Heart left ventricle (tissue), 16 donors: ENCODE measurements around the gene TTC38. TPM values are rescaled to one million over a fixed set of nuclear protein-coding genes. Genes with fewer than 3 reads are reported as not detected.
A peak's percentile ranks its signal among the peaks of the same experiment; 100 is the strongest.

Source experiments
- ATAC-seq, 4 donors: fragments of 200-7000 bp; cut with Tn5 transposase; one replicate each; pipeline ENCODE4 v1.9.1; 2020 to 2022; ENCODE audit warnings: moderate library complexity in 4 of 4, mild to moderate bottlenecking in 3 of 4, moderate number of reproducible peaks in 1 of 4
- DNase-seq, 5 donors: peaks; one replicate each; pipeline ENCODE4 v3.0.0-alpha.2; 2020
- H3K27ac ChIP-seq, 12 donors: fragments of 200-600 bp; sonication (generic) in 4 of 12; one replicate each; pipeline versions ENCODE4 v1.5.0 to v1.8.0; 2016 to 2022; ENCODE audit warnings: mild to moderate bottlenecking in 2 of 12
- H3K27me3 ChIP-seq, 9 donors: fragments of 200-600 bp; sonication (generic) in 2 of 9; one replicate each; pipeline versions ENCODE4 v1.5.1 to v1.8.0; 2016 to 2022; ENCODE audit warnings: mild to moderate bottlenecking in 3 of 9
- H3K36me3 ChIP-seq, 9 donors: fragments of 200-600 bp; sonication (generic) in 2 of 9; one replicate each; pipeline versions ENCODE4 v1.5.0 to v1.8.0; 2018 to 2022; ENCODE audit warnings: mild to moderate bottlenecking in 2 of 9
- H3K4me1 ChIP-seq, 12 donors: fragments of 200-600 bp; sonication (generic) in 4 of 12; one replicate each; pipeline versions ENCODE4 v1.5.0 to v1.8.0; 2016 to 2022; ENCODE audit warnings: mild to moderate bottlenecking in 3 of 12
- H3K4me3 ChIP-seq, 12 donors: fragments of 200-600 bp; sonication (generic) in 4 of 12; one replicate each; pipeline versions ENCODE4 v1.5.0 to v1.8.0; 2017 to 2022; ENCODE audit warnings: mild to moderate bottlenecking in 9 of 12, moderate library complexity in 4 of 12
- H3K9me3 ChIP-seq, 12 donors: fragments of 200-600 bp; sonication (generic) in 4 of 12; one replicate each; pipeline versions ENCODE4 v1.5.0 to v1.8.0; 2016 to 2022; ENCODE audit warnings: mild to moderate bottlenecking in 1 of 12
- POLR2A ChIP-seq, 2 donors: fragments of 450-650 bp; IDR thresholded peaks; one replicate each; pipeline ENCODE4 v1.6.1; 2017; ENCODE audit warnings: antibody characterized with exemption in 2 of 2, mild to moderate bottlenecking in 2 of 2, moderate library complexity in 2 of 2
- WGBS, 4 donors: extraction: QIAGEN DNeasy Blood & Tissue Kit in 2 of 4; methylation state at CpG; one replicate each; pipeline versions ENCODE4 v1.1.5 to v1.1.7; 2013 to 2018; 5-methylcytosine and 5-hydroxymethylcytosine counted together
- intact Hi-C, 10 donors: fragments of 100-400 bp; cut with DNase I; formaldehyde crosslinking; loops; one replicate each; pipeline versions ENCODE4 v1.11.1 to v1.14.2; 2022
- polyA plus RNA-seq, 2 donors: library from polyadenylated mRNA; stranded (reverse); fragments of 200-250 nt; gene quantifications; one replicate each; pipeline ENCODE4 v1.2.3, GENCODE V29; 2013
- total RNA-seq, 9 donors: library from RNA; depleted of rRNA in 2 of 9; stranded (reverse); fragments of >200 nt in 2 of 9; fragmentation: NEBNext Ultra II Directional in 3 of 9; extraction: Animal tissue kit (Norgen Biotek cat#: 25700) in 3 of 9; gene quantifications; one replicate each; pipeline versions ENCODE4 v1.1.0 to v1.2.4, GENCODE V29; 2016 to 2023
- TF ChIP-seq, protein P1 (sequence below), 12 donors: fragments of 200-600 bp; sonication (generic) in 4 of 12; IDR thresholded peaks; one replicate each; pipeline versions ENCODE4 v1.5.0 to v1.8.0; 2018 to 2022; ENCODE audit warnings: antibody characterized with exemption in 12 of 12, mild to moderate bottlenecking in 5 of 12
- donor health status: ischemic (EF 13 %, LVEDD 7.1; RV severe dilation, severe dysfunction).
- donor health status: healthy with polysubstance abuse.
- donor health status: DM: no; HTN: yes; CAD: no.
- donor health status: DM: no; HTN: no; CAD: no.
- donor health status: ischemic (EF 25% LVEDD 6.9; RV normal size, moderate dysfunction).
- donor health status: ischemic (EF 25% LVEDD 5.7; RV mildly dilated, moderate dysfunction).
- donor health status: healthy.
- donor health status: DM: yes; HTN: yes; CAD: no.
- donor health status: ischemic (EF 35%, LVEDD 5.7; RV mildly dilated, moderate dysfunction).
- donor health status: nonischemic (EF 11% LVEDD 7.7; RV severe dilation, severe dysfunction).
- donor health status: DM: yes; HTN: yes; CAD: no.
- donor health status: PGD.
- donor health status: ischemic (EF 29% LVEDD 5.4; RV normal size, mild dysfunction).
- donor health status: nonischemic (EF 23%, LVEDD 6.1; RV moderate dilation, normal function).

TTC38 gene
- total and polyA plus RNA-seq, 11 donors: 15.5 to 72.4 (median 25.3) TPM

DNA sequence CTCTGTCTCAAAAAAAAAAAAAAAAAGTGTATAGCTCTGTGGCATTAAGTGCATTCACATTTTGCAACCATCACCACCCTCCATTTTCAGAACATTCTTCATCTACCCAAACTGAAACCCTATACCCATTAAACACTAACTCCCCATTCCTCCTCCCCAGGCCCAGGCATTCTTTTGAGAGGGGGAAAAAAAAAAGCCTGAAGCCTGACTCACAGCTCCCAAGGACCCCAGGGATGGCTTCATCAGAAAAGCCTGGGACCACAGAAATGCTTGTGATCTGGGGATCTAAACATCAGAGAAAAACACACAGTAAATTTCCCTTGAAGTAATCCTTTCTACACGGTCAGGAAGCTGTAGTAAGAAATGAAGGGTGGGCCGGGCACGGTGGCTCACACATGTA, 18.2 kb downstream of the TTC38 start:
- TF ChIP-seq, protein P1, sequence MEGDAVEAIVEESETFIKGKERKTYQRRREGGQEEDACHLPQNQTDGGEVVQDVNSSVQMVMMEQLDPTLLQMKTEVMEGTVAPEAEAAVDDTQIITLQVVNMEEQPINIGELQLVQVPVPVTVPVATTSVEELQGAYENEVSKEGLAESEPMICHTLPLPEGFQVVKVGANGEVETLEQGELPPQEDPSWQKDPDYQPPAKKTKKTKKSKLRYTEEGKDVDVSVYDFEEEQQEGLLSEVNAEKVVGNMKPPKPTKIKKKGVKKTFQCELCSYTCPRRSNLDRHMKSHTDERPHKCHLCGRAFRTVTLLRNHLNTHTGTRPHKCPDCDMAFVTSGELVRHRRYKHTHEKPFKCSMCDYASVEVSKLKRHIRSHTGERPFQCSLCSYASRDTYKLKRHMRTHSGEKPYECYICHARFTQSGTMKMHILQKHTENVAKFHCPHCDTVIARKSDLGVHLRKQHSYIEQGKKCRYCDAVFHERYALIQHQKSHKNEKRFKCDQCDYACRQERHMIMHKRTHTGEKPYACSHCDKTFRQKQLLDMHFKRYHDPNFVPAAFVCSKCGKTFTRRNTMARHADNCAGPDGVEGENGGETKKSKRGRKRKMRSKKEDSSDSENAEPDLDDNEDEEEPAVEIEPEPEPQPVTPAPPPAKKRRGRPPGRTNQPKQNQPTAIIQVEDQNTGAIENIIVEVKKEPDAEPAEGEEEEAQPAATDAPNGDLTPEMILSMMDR (IDR thresholded peaks at IDR 0.05): no peak
- TF ChIP-seq POLR2A (IDR thresholded peaks at IDR 0.05): no peak
- WGBS, 4 donors: 95 to 97% (median 96%) methylated on average over 3 of the region's 3 CpGs
- ATAC-seq (no peak), DNase-seq (no peak)
- Histone ChIP-seq H3K4me3 (no peak overlapping the region), H3K27ac (no peak overlapping the region), H3K27me3 (no peaks in the 10 kb centered on the region), H3K36me3 (peaks cover 4 to 72% (median 66%) of the 10 kb centered on the region in 9 donors), H3K4me1 (peaks cover 0 to 43% (median 18%) of the 10 kb centered on the region in 12 donors), H3K9me3 (no peaks in the 10 kb centered on the region)
- intact Hi-C loops: no loop called here

DNA sequence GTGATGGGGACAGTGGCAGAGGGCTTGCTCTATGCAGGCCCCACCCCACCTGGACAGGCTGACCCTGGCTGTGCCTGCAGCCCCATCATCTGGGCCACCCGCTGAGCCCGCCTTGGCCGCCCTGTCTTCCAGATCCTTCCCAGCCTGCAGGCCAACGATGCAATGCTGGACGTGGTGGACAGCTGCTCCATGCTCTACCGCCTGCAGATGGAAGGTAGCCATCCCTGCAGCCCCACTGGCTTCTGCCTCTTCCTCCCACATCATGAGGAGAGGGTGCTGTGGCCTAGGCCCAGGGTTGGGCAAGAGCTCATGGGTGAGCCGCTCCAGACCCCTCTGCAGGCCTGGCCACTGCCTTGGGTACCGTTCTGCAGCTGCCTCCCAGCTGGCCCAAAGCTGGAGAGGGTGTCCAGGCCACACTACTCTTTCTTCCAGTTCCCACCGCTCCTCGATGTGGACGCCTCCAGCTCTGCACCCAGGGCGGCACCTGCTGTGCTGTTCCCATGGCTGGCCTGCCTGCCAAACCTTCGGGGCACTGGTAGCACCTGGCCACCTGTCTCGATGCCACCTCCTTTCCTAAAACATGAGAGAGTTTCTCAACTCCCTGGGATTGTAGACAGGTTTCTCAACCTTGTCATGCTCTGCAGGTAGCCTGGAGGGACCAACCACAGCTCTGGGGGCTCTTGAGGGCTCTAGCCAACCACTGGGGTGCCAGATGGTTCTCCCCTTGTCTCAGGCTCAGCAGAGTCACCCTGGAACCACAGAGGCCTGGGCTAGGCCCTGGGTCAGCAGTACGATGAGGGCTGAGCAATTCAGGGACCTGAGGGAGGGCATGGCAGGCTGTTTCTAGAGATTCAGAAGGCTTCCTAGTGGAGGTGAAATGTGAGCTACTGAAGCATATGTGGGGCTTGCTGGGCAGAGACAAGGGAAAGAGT, 19.4 kb downstream of the TTC38 start:
- H3K27ac ChIP-seq: peak overlapping the region in 11 of 12 donors; percentile 41 to 86 (median 78)
- H3K4me1 ChIP-seq: peaks cover 0 to 43% (median 18%) of the 10 kb centered on the region in 12 donors
- H3K4me3 ChIP-seq: peak overlapping the region in 10 of 12 donors; percentile 21 to 49 (median 36)
- H3K9me3 ChIP-seq: peaks cover 0 to 6% (median 0%) of the 10 kb centered on the region in 12 donors
- ATAC-seq: no peak
- no peak for DNase-seq
- H3K27me3 ChIP-seq: no peaks in the 10 kb centered on the region
- intact Hi-C loops: no loop called here
- no peak for TF ChIP-seq POLR2A (IDR thresholded peaks at IDR 0.05)
- TF ChIP-seq, protein P1 (IDR thresholded peaks at IDR 0.05): no peak
- peaks cover 0 to 68% (median 59%) of the 10 kb centered on the region in 9 donors for H3K36me3 ChIP-seq
- WGBS, 4 donors: 90 to 96% (median 95%) methylated on average over 12 to 15 of the region's 15 CpGs

DNA sequence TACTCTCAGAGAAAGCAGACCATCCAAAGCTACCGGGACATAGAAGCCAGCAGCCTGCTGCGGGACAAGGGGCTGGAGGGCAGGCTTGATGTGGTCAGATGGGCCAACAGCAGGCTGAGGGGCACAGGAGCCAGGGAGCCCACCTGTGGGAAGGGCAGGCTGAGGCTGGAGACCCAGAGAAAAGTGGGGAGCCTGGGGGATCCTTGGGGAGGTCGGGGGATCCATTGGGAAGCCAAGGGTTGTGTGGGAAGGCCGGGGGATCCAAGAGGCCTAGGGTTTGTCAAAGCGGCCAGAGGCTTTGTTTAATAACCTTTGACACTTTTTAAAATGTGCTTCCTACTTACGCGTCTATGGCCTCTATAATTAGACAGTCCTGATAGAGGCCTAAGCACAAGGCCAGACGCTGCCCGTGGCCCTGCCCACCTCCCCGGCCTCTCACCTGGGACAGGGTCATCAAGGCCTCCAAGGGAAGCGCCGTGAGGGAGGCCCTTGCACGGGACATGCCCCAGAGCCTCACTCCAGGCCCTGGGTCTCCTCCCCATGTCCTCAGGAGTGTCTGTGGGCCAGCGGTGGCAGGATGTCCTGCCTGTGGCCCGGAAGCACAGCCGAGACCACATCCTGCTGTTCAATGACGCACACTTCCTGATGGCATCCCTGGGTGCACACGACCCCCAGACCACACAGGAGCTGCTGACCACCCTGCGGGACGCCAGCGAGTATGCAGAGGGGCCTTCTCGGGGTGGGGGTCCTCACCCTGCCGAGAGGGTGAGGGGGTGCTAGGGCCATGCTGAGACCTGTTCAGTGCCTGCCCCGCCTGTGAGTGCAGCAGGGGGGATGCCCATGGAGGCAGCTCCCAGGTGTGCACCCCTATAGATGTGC, 20.3 kb downstream of the TTC38 start:
- H3K9me3 ChIP-seq: peaks cover 0 to 7% (median 0%) of the 10 kb centered on the region in 12 donors
- ATAC-seq: peak in 3 of 4 donors; percentile 38 to 71 (median 50)
- H3K27ac ChIP-seq: peak overlapping the region; percentile 41 to 86 (median 74)
- H3K4me1 ChIP-seq: peaks cover 0 to 43% (median 18%) of the 10 kb centered on the region in 12 donors
- intact Hi-C loops: no loop called here
- H3K27me3 ChIP-seq: no peaks in the 10 kb centered on the region
- TF ChIP-seq, protein P1 (IDR thresholded peaks at IDR 0.05): no peak
- TF ChIP-seq POLR2A (IDR thresholded peaks at IDR 0.05): no peak
- 48 to 55% (median 51%) methylated on average over 14 to 24 of the region's 24 CpGs for WGBS, 4 donors
- peak overlapping the region in 10 of 12 donors; percentile 21 to 49 (median 36) for H3K4me3 ChIP-seq
- peaks cover 0 to 68% (median 59%) of the 10 kb centered on the region in 9 donors for H3K36me3 ChIP-seq
- DNase-seq: peak; percentile 38 to 77 (median 50)
